Vagina (tissue), 2 donors: Measurements from ENCODE around the gene RFK. TPM values are rescaled to one million over a fixed set of nuclear protein-coding genes. Genes with fewer than 3 reads are reported as not detected.
"Not testable (repeated sequence)": the region's sequence is repeated elsewhere in the genome, so short reads cannot be mapped to it uniquely, and the experiment has no call there.

Experiments
- DNase-seq, 2 donors: peaks; one replicate each; pipeline ENCODE4 v3.0.0-alpha.2; 2017; ENCODE audit errors: extremely low spot score in 2 of 2
- H3K27ac ChIP-seq: fragments of 200-600 bp; sonication (generic); one replicate; pipeline ENCODE4 v1.5.1; 2019
- H3K27me3 ChIP-seq: fragments of 200-600 bp; sonication (generic); one replicate; pipeline ENCODE4 v1.5.1; 2019
- H3K36me3 ChIP-seq, 2 donors: fragments of 200-600 bp; sonication (generic); one replicate each; pipeline ENCODE4 v1.5.1; 2017 to 2019
- H3K4me1 ChIP-seq: fragments of 200-600 bp; sonication (generic); one replicate; pipeline ENCODE4 v1.5.1; 2019
- H3K4me3 ChIP-seq, 2 donors: fragments of 200-600 bp; sonication (generic); 1 replicate in 1 of 2; 2 replicates in 1 of 2; pipeline ENCODE4 v1.5.1; 2016 to 2019
- H3K9me3 ChIP-seq: fragments of 200-600 bp; sonication (generic); one replicate; pipeline ENCODE4 v1.5.1; 2019
- CTCF ChIP-seq, 3 experiments: fragments of 450-650 bp in 2 of 3; fragments of 200-600 bp in 1 of 3; sonication (generic) in 1 of 3; IDR thresholded peaks; one replicate each; pipeline ENCODE4 v1.5.1; 2017 to 2019; ENCODE audit warnings: antibody characterized with exemption in 3 of 3, mild to moderate bottlenecking in 2 of 3, moderate library complexity in 2 of 3
- POLR2A ChIP-seq, 2 donors: fragments of 450-650 bp; IDR thresholded peaks; one replicate each; pipeline ENCODE4 v1.6.1; 2017; ENCODE audit warnings: antibody characterized with exemption in 2 of 2, mild to moderate bottlenecking in 2 of 2, moderate library complexity in 2 of 2
- POLR2AphosphoS5 ChIP-seq, 2 donors: sonication (generic); formaldehyde crosslinking; IDR thresholded peaks; one replicate each; pipeline ENCODE4 v1.9.0; 2017; ENCODE audit warnings: antibody characterized with exemption in 2 of 2, mild to moderate bottlenecking in 2 of 2, low read depth in 1 of 2; ENCODE audit not compliant: insufficient read depth in 1 of 2
- intact Hi-C: fragments of 100-400 bp; cut with DNase I; formaldehyde crosslinking; loops from one replicate; pipeline ENCODE4 v1.15.1; 2023
- total RNA-seq: library from RNA; depleted of rRNA; stranded (reverse); fragments of >200 nt; gene quantifications from one replicate; pipeline ENCODE4 v1.2.3, GENCODE V29; 2016

The RFK gene
- 16.7 TPM for total RNA-seq

DNA sequence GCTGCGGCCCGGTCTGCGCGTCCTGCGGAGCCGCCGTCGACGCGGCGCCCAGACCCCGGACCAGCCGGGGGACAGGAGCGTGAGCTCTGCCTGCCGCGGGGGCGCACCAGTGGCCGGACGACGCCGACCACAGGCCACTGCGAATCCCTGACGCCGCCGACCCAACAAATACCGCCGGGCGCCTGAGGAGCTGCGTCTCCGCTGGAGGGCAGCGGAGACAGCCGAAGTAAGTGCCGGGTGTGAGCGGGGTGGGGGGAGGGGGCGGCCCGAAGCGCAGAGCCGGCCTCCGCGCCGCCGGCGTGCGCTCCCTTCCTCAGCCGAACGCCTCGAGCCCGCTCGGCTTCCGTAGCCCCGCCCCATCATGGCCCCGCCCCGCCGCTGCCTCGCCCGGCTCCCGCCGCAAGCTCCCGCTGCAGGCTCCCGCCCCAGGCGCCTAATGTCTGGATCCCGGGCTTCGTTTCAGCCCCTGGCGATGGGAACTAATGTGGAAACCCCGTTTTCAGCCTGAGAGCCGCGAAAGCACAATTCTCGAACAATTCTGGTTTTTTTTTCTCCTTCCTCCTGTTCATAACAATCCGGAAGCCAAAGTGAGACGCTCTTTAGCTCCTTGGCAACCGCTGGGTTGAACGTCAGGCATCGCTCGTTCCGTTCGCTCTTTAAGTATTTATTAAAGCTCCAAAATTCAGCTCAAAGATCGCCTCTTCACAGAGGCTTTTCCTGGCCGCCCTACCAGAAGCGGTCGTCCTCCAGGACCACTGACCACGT, at the start of gene RFK:
Gene RFK (minus strand): TSS at position 232 of the 765 bp plus-strand sequence. CDS start 255 bp downstream, outside the sequence.
- Histone ChIP-seq H3K27ac (peak within 1 kb of the TSS; percentile 89), H3K4me3 (peak within 1 kb of the TSS; percentile 88 to 95), H3K27me3 (no peaks in the 10 kb centered on the region), H3K36me3 (peaks cover 0 to 6% of the 10 kb centered on the region in 2 donors), H3K4me1 (peaks cover 25% of the 10 kb centered on the region), H3K9me3 (no peaks in the 10 kb centered on the region)
- DNase-seq: peak in 1 of 2 donors; percentile 91
- intact Hi-C loops: no loop called here
- peak in 1 of 2 donors; percentile 27 for TF ChIP-seq POLR2A (IDR thresholded peaks at IDR 0.05)
- peak in 2 of 3 experiments; percentile 22 to 36 for TF ChIP-seq CTCF (IDR thresholded peaks at IDR 0.05)
- peak; percentile 12 to 73 for TF ChIP-seq POLR2AphosphoS5 (IDR thresholded peaks at IDR 0.05; ENCODE audit: insufficient read depth in 1 of 2, low read depth in 1 of 2)

DNA sequence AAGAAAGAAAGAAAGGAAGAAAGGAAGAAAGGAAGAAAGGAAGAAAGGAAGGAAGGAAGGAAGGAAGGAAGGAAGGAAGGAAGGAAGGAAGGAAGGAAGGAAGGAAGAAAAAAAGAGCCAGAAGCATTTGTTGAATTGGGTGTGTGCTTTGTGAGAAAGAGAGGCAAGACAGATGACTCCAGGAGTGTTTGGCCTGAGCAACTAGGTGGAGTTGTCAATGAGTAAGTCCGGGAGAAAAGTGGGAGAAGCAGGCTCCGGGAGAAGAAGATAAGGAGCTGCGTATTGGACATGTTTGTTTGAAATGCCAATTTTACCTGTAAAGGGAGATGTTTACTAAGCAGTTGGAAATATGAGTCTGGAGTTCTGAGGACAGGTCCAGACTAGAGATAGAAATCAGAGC, 49.7 kb upstream of the RFK start:
- intact Hi-C loops: loop anchor here (10.0 kb wide), 2 partner anchors 221 to 711 kb away; no protein-coding TSS in a partner anchor
- Histone ChIP-seq H3K9me3 (no peaks in the 10 kb centered on the region), H3K36me3 (no peaks in the 10 kb centered on the region), H3K4me3 (no peak overlapping the region), H3K4me1 (no peaks in the 10 kb centered on the region), H3K27ac (no peak overlapping the region), H3K27me3 (no peaks in the 10 kb centered on the region)
- TF ChIP-seq POLR2AphosphoS5 (IDR thresholded peaks at IDR 0.05; ENCODE audit: insufficient read depth in 1 of 2, low read depth in 1 of 2) (no peak), CTCF (IDR thresholded peaks at IDR 0.05) (no peak), POLR2A (IDR thresholded peaks at IDR 0.05) (no peak)
- no peak for DNase-seq

GRCh38 chr9:76441551-76442322, 47.5 kb upstream of the RFK start:
- no peak for DNase-seq
- H3K9me3 ChIP-seq: no peaks in the 10 kb centered on the region
- H3K27ac ChIP-seq: no peak overlapping the region
- H3K27me3 ChIP-seq: no peaks in the 10 kb centered on the region
- no peaks in the 10 kb centered on the region for H3K36me3 ChIP-seq
- H3K4me3 ChIP-seq: no peak overlapping the region
- H3K4me1 ChIP-seq: no peaks in the 10 kb centered on the region
- TF ChIP-seq CTCF (IDR thresholded peaks at IDR 0.05): no peak
- intact Hi-C loops: loop anchor here (10.0 kb wide), 2 partner anchors 223 to 713 kb away; no protein-coding TSS in a partner anchor

DNA sequence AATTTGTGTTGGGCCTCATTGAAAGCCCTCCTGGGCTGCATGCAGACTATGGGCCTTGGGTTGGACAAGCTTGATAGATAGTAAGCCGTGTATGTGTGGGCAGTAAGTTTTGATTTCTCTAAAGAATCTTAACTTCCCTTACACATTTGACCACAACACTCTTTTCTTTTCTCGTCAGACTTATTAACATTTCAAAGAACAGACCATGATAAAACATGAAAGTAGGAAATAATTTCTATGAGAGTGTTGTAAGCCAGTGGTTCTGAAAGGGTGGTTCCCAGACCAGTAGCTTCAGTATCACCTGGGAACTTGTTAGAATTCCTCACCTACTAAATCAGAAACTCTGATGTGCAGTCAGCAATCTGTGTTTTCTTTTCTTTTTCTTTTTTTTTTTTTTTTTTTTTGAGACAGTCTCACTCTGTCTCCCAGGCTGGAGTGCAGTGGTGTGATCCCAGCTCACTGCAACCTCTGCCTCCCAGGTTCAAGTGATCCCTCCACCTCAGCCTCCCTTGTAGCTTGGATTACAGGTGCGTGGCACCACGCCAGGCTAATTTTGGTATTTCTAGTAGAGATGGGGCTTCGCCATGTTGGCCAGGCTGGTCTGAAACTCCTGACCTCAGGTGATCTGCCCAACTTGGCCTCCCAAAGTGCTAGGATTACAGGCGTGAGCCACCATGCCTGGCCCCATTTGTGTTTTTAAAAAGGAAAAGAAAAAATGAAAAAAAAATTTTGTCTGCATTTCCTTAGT, 44.8 kb upstream of the RFK start:
- DNase-seq: no peak
- H3K4me3 ChIP-seq: no peak overlapping the region
- no peaks in the 10 kb centered on the region for H3K4me1 ChIP-seq

DNA sequence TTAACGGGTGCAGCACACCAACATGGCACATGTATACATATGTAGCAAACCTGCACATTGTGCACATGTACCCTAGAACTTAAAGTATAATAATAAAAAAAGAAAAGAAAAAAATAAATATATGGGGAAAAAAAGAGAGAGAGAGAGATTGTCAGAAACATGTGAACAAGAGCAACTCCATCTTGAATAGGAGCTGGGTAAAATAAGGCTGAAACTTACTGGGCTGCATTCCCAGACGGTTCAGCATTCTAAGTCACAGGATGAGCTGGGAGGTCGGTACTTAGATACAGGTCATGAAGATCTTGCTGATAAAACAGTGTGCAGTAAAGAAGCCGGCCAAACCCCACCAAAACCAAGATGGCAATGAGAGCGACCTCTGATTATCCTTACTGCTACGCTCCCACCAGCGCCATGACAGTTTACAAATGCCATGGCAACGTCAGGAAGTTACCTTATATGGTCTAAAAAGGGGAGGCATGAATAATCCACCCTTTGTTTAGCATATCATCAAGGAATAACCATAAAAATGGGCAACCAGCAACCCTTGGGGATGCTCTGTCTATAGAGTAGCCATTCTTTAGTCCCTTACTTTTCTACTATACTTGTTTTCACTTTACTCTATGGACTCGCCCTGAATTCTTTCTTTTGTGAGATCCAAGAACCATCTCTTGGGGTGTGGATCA, 42.9 kb upstream of the RFK start:
- H3K4me3 ChIP-seq, H3K4me1 ChIP-seq, H3K9me3 ChIP-seq, H3K27me3 ChIP-seq, DNase-seq, H3K27ac ChIP-seq, intact Hi-C loops, H3K36me3 ChIP-seq: not testable (repeated sequence)

More for the DNA sequence above, 44.8 kb upstream of the RFK start:
- Histone ChIP-seq H3K36me3 (no peaks in the 10 kb centered on the region), H3K9me3 (no peaks in the 10 kb centered on the region), H3K27ac (no peak overlapping the region), H3K27me3 (no peaks in the 10 kb centered on the region)
- TF ChIP-seq CTCF (IDR thresholded peaks at IDR 0.05): no peak
- intact Hi-C loops: no loop called here

GRCh38 chr9:76434897-76435296, 40.7 kb upstream of the RFK start:
- H3K27ac ChIP-seq, H3K4me3 ChIP-seq, DNase-seq, H3K27me3 ChIP-seq, H3K4me1 ChIP-seq, H3K9me3 ChIP-seq, intact Hi-C loops, H3K36me3 ChIP-seq: not testable (repeated sequence)
